GM10248 (cell line): ENCODE data around the gene EPN3.

Experiments used
- CTCF ChIA-PET: fragments of 300-600 bp; sonication (Branson Sonifier 250); formaldehyde crosslinking; extraction: SDS; loops from one replicate; lab custom pipeline; 2021; ENCODE audit warnings: antibody characterized with exemption; lab: Yijun Ruan, JAX
- POLR2A ChIA-PET: fragments of 350-650 bp; sonication (Branson Sonifier 250); formaldehyde crosslinking; extraction: SDS; loops from one replicate; lab custom pipeline; 2020; ENCODE audit warnings: antibody characterized with exemption; lab: Yijun Ruan, JAX
- DNase-seq: peaks from one replicate; pipeline ENCODE4 v3.0.0; 2012; ENCODE audit errors: extremely low spot score
- CTCF ChIP-seq: IDR thresholded peaks from 2 replicates; pipeline ENCODE4 v1.5.1; 2012; ENCODE audit warnings: mild to moderate bottlenecking, low read depth; ENCODE audit errors: extremely low read depth, missing control alignments, control extremely low read depth

Gene EPN3

GRCh38 chr17:50532452-50533024, at the start of gene EPN3:
Gene EPN3, plus strand, starts transcription at chr17:50532735. Its CDS starts 3,822 bp downstream, at chr17:50536557.
- no peak for DNase-seq
- TF ChIP-seq CTCF: no peak
- ChIA-PET CTCF (interaction anchor here (1.2 to 2.4 kb wide), 2 partner anchors 11 to 51 kb away, joined by 3 to 6 read pairs; no protein-coding TSS in a partner anchor), POLR2A (no interaction called here)

- TF ChIP-seq CTCF: no peak
- POLR2A ChIA-PET: interaction anchor here (1.1 kb wide), 1 partner anchor 236 kb away, joined by 4 read pairs; the partner anchor contains the start of gene LUC7L3
- CTCF ChIA-PET: interaction anchor here (0.6 to 6.8 kb wide), 14 partner anchors 10 to 389 kb away, joined by 3 to 70 read pairs (median 6); partner anchors contain the start of gene LRRC59
- no peak for DNase-seq
Measured at GRCh38 chr17:50483266-50483665, 49.3 kb upstream of the EPN3 start.

GRCh38 chr17:50484386-50485155, 48.0 kb upstream of the EPN3 start:
- ChIA-PET POLR2A (no interaction called here), CTCF (interaction anchor here (1.0 to 6.8 kb wide), 11 partner anchors 9 to 162 kb away, joined by 3 to 70 read pairs (median 5); partner anchors contain the start of gene LRRC59)
- no peak for DNase-seq
- no peak for TF ChIP-seq CTCF

- no peak for TF ChIP-seq CTCF
- POLR2A ChIA-PET: no interaction called here
- no peak for DNase-seq
- CTCF ChIA-PET: interaction anchor here (0.6 to 6.8 kb wide), 8 partner anchors 8 to 139 kb away, joined by 3 to 70 read pairs (median 6); partner anchors contain the start of gene LRRC59
Measured at GRCh38 chr17:50487213-50488096, 45.1 kb upstream of the EPN3 start.

GRCh38 chr17:50488880-50489279, 43.7 kb upstream of the EPN3 start:
- TF ChIP-seq CTCF: no peak
- CTCF ChIA-PET: interaction anchor here (1.5 to 4.2 kb wide), 6 partner anchors 9 to 137 kb away, joined by 4 to 17 read pairs (median 6); partner anchors contain the start of gene LRRC59
- no peak for DNase-seq
- POLR2A ChIA-PET: no interaction called here

- DNase-seq: no peak
- no peak for TF ChIP-seq CTCF
- CTCF ChIA-PET: interaction anchor here (0.5 to 2.1 kb wide), 4 partner anchors 9 to 55 kb away, joined by 3 to 5 read pairs (median 3); no protein-coding TSS in a partner anchor
- POLR2A ChIA-PET: no interaction called here
Measured at GRCh38 chr17:50491505-50491904, 41.0 kb upstream of the EPN3 start.
